PC-3 (cell line): Measurements from ENCODE around the gene LIG3. TPM values are rescaled to one million over a fixed set of nuclear protein-coding genes. Genes with fewer than 3 reads are reported as not detected.

ENCODE experiments used
- ATAC-seq: fragments of 200-7000 bp; cut with Tn5 transposase; 2 replicates; pipeline ENCODE4 v1.9.1; 2020; ENCODE audit warnings: mild to moderate bottlenecking, moderate library complexity
- BruUV-seq: library from RNA; stranded (reverse); fragments of 400-500 nt; replicated peaks from 2 replicates; lab custom pipeline; 2021; lab: Mats Ljungman, UMichigan
- CTCF ChIA-PET: fragments of 300-600 bp; sonication (Branson Sonifier 250); formaldehyde crosslinking; loops from one replicate; lab custom pipeline; 2022; ENCODE audit warnings: antibody characterized with exemption; lab: Charles Lee
- POLR2A ChIA-PET: fragments of 300-600 bp; sonication (Branson Sonifier 250); formaldehyde crosslinking; loops from one replicate; lab custom pipeline; 2022; ENCODE audit warnings: antibody characterized with exemption; ENCODE audit not compliant: unreplicated experiment; lab: Charles Lee
- DNase-seq: peaks from one replicate; pipeline ENCODE4 v3.0.0-alpha.2; 2015
- H2AFZ ChIP-seq: fragments of 300-600 bp; sonication (generic); 2 replicates; pipeline ENCODE4 v1.6.0; 2016; ENCODE audit warnings: antibody characterized with exemption, low read length
- H3F3A ChIP-seq: fragments of 300-600 bp; sonication (generic); one replicate; pipeline ENCODE4 v1.6.0; 2017; ENCODE audit warnings: antibody characterized with exemption, low read length, control low read depth, mild to moderate bottlenecking; ENCODE audit not compliant: unreplicated experiment
- H3K27ac ChIP-seq: fragments of 300-600 bp; sonication (generic); 2 replicates; pipeline ENCODE4 v1.5.1; 2016; ENCODE audit warnings: mild to moderate bottlenecking, low read length
- H3K27me3 ChIP-seq: fragments of 300-600 bp; sonication (generic); 2 replicates; pipeline ENCODE4 v1.6.1; 2016; ENCODE audit warnings: low read length, mixed read lengths
- H3K36me3 ChIP-seq: fragments of 300-600 bp; sonication (generic); 2 replicates; pipeline ENCODE4 v1.6.1; 2016; ENCODE audit warnings: low read depth, mixed run types, low read length, mixed read lengths
- H3K4me1 ChIP-seq: fragments of 300-600 bp; sonication (generic); 2 replicates; pipeline ENCODE4 v1.5.1; 2016; ENCODE audit warnings: low read length; ENCODE audit not compliant: insufficient read depth
- H3K4me2 ChIP-seq: fragments of 300-600 bp; sonication (generic); 2 replicates; pipeline ENCODE4 v1.6.0; 2016; ENCODE audit warnings: low read length
- H3K4me3 ChIP-seq: fragments of 300-600 bp; sonication (generic); 2 replicates; pipeline ENCODE4 v1.5.1; 2016; ENCODE audit warnings: mild to moderate bottlenecking, low read length, mixed read lengths
- H3K79me2 ChIP-seq: fragments of 300-600 bp; sonication (generic); 2 replicates; pipeline ENCODE4 v1.6.1; 2017; ENCODE audit warnings: low read length, mixed read lengths
- H3K9ac ChIP-seq: fragments of 300-600 bp; sonication (generic); 2 replicates; pipeline ENCODE4 v1.6.0; 2016; ENCODE audit warnings: mild to moderate bottlenecking, low read length
- H3K9me2 ChIP-seq: fragments of 300-600 bp; sonication (generic); replicated peaks from 2 replicates; pipeline ENCODE4 v1.6.1; 2016; ENCODE audit warnings: mixed run types, low read length, mixed read lengths
- H3K9me3 ChIP-seq: fragments of 300-600 bp; sonication (generic); 2 replicates; pipeline ENCODE4 v1.6.1; 2016; ENCODE audit warnings: low read length, mixed read lengths
- H4K20me1 ChIP-seq: fragments of 300-600 bp; sonication (generic); 2 replicates; pipeline ENCODE4 v1.6.1; 2016; ENCODE audit warnings: low read length, mixed read lengths
- EZH2 ChIP-seq: fragments of 300-600 bp; sonication (generic); IDR thresholded peaks from one replicate; pipeline ENCODE4 v1.6.1; 2017; ENCODE audit warnings: antibody characterized with exemption, mild to moderate bottlenecking, low read length; ENCODE audit not compliant: unreplicated experiment
- EZH2phosphoT487 ChIP-seq: fragments of 300-600 bp; sonication (generic); IDR thresholded peaks from 2 replicates; pipeline ENCODE4 v1.6.1; 2018; ENCODE audit warnings: mild to moderate bottlenecking, antibody characterized with exemption, low read length, borderline replicate concordance
- intact Hi-C: fragments of 100-400 bp; cut with micrococcal nuclease; formaldehyde crosslinking; loops from 2 replicates; pipeline ENCODE4 v1.9.0; 2023
- total RNA-seq: library from RNA; depleted of rRNA; stranded (reverse); fragments of >200 nt; gene quantifications from 2 replicates; pipeline ENCODE4 v1.2.3, GENCODE V29; 2014
- TF ChIP-seq, protein P1 (sequence below): fragments of 300-600 bp; sonication (generic); conservative IDR thresholded peaks from 2 replicates; pipeline ENCODE4 v1.5.1; 2017; ENCODE audit warnings: antibody characterized with exemption, low read depth, mild to moderate bottlenecking, low read length

The LIG3 gene
- total RNA-seq, 1 experiment from 2014 or later, result 43.2 TPM

DNA sequence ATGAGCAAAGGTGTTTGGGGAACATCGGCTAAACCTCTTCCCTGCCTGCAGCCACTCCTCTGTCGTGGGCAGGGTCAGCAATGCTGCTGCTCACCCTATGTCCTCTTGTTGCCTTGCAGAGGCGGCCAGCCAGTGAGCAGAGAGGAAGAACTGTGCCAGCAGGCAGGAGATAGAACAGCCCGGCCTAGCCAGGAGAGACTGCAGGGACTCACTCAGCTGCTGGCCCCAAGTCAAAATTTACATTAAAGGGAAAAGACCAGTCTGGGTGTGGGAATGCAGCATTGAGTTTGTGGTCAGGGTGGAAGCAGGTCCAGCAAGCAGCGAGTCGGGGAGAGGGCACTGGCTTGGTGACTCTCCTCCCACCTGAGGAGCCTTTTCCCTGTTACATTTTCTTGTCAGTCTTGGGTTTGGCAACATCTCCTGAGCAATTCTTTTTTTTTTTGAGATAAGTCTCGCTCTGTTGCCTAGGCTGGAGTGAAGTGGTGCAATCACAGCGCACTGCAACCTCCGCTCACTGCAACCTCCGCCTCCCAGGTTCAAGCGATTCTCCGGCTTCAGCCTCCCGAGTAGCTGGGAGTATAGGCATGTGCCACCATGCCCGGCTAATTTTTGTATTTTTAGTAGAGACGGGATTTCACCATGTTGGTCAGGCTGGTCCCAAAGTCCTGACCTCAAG lies 22.7 kb downstream of the LIG3 start:
- intact Hi-C loops, result no loop called here
- H4K20me1 ChIP-seq, result no peaks in the 10 kb centered on the region
- H3K4me2 ChIP-seq, result no peak overlapping the region
- no peak overlapping the region for H3K9ac ChIP-seq
- H3K9me2 ChIP-seq, result no peaks in the 10 kb centered on the region
- no peaks in the 10 kb centered on the region for H3K9me3 ChIP-seq
- H3K27me3 ChIP-seq, result no peaks in the 10 kb centered on the region
- DNase-seq, result peak; percentile 64
- H3F3A ChIP-seq, result no peaks in the 10 kb centered on the region
- no peak overlapping the region for H2AFZ ChIP-seq
- ChIA-PET CTCF (interaction anchor here (0.6 kb wide), 1 partner anchor 80 kb away, joined by 3 read pairs; no protein-coding TSS in a partner anchor), POLR2A (no interaction called here)
- peaks cover 14% of the 10 kb centered on the region for H3K36me3 ChIP-seq
- no TSS peak for BruUV-seq
- 0 out of 2 replicates have a peak overlapping the region, but pooled peaks have one; percentile 17 for H3K27ac ChIP-seq
- no peak overlapping the region for H3K4me3 ChIP-seq
- ATAC-seq, result peak; percentile 76
- TF ChIP-seq, protein P1, sequence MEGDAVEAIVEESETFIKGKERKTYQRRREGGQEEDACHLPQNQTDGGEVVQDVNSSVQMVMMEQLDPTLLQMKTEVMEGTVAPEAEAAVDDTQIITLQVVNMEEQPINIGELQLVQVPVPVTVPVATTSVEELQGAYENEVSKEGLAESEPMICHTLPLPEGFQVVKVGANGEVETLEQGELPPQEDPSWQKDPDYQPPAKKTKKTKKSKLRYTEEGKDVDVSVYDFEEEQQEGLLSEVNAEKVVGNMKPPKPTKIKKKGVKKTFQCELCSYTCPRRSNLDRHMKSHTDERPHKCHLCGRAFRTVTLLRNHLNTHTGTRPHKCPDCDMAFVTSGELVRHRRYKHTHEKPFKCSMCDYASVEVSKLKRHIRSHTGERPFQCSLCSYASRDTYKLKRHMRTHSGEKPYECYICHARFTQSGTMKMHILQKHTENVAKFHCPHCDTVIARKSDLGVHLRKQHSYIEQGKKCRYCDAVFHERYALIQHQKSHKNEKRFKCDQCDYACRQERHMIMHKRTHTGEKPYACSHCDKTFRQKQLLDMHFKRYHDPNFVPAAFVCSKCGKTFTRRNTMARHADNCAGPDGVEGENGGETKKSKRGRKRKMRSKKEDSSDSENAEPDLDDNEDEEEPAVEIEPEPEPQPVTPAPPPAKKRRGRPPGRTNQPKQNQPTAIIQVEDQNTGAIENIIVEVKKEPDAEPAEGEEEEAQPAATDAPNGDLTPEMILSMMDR, result no peak
- no peak for TF ChIP-seq EZH2phosphoT487
- TF ChIP-seq EZH2, result no peak
- H3K79me2 ChIP-seq, result no peaks in the 10 kb centered on the region
- H3K4me1 ChIP-seq, result peaks cover 13% of the 10 kb centered on the region

DNA sequence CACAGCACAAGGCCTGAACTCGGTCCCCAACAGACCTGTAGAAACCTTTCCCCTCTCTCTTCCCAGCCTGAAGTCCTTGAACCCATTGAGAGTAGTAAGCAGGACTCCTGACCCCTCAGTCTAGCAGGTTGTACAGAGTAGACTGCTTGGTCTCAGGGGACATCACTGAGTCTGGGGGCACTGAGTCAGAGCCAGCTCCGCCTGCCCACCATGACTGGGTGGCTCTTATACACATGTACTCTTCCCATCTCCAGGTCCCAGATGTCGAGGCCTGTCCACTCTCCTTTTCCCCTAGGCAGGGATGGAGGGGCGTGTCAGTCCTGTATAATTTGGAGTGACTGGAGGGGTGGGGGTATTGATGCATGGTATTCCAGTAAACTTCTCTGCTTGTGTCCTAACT lies 23.5 kb downstream of the LIG3 start:
- Histone ChIP-seq H3K79me2 (no peaks in the 10 kb centered on the region), H3K4me3 (no peak overlapping the region), H3K9me3 (no peaks in the 10 kb centered on the region), H3K9me2 (no peaks in the 10 kb centered on the region), H3K27ac (no peak overlapping the region), H3K36me3 (peaks cover 13% of the 10 kb centered on the region), H2AFZ (no peak overlapping the region), H4K20me1 (no peaks in the 10 kb centered on the region), H3K27me3 (no peaks in the 10 kb centered on the region), H3F3A (no peaks in the 10 kb centered on the region), H3K4me1 (peaks cover 13% of the 10 kb centered on the region), H3K4me2 (no peak overlapping the region), H3K9ac (no peak overlapping the region)
- TF ChIP-seq EZH2 (no peak), EZH2phosphoT487 (no peak)
- TF ChIP-seq, protein P1, result no peak
- no TSS peak for BruUV-seq
- intact Hi-C loops, result no loop called here
- no peak for ATAC-seq
- DNase-seq, result no peak
- ChIA-PET CTCF (no interaction called here), POLR2A (no interaction called here)

DNA sequence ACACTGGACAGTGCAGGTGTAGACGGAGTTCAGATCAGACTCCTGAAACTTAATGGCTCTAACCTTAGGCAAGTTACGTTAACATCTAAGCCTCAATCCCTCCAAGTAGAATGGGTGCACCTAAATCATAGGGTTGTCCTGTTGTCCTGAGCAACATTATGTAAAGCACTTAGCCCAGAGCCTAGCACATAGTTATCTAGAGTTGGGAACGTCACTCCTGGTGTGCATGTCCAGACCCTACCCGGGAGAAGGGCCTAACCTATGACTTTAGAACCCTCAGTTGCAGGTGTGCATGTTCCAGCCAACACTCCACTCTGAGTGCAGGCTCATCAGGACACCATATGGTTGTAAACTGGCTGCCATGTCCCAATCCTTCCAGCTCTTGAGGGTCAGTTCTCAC lies 26.0 kb downstream of the LIG3 start:
- Histone ChIP-seq H2AFZ (no peak overlapping the region), H3K4me1 (peaks cover 12% of the 10 kb centered on the region), H3K79me2 (no peaks in the 10 kb centered on the region), H3K27me3 (no peaks in the 10 kb centered on the region), H3K4me3 (no peak overlapping the region), H3K9me3 (no peaks in the 10 kb centered on the region), H3K36me3 (peaks cover 22% of the 10 kb centered on the region; the same call in 1 of the 2 replicates), H3K9me2 (no peaks in the 10 kb centered on the region), H3K9ac (no peak overlapping the region), H3K27ac (no peak overlapping the region), H4K20me1 (no peaks in the 10 kb centered on the region), H3K4me2 (no peak overlapping the region), H3F3A (no peaks in the 10 kb centered on the region)
- POLR2A ChIA-PET, result no interaction called here
- BruUV-seq, result no TSS peak
- CTCF ChIA-PET, result no interaction called here
- DNase-seq (no peak), ATAC-seq (no peak)
- intact Hi-C loops, result no loop called here
- TF ChIP-seq, protein P1, result no peak
- TF ChIP-seq EZH2, result no peak
- TF ChIP-seq EZH2phosphoT487, result no peak
